Uterus (tissue), 2 donors: ENCODE results near the gene FAM177B.

Experiments used
- POLR2A ChIP-seq, 2 donors: fragments of 450-650 bp; IDR thresholded peaks; one replicate each; pipeline ENCODE4 v1.6.1; 2016; ENCODE audit warnings: antibody characterized with exemption in 2 of 2, mild to moderate bottlenecking in 1 of 2, moderate library complexity in 1 of 2
- TF ChIP-seq, protein P1 (sequence below), 4 experiments: fragments of 200-600 bp in 2 of 4; fragments of 450-650 bp in 2 of 4; sonication (generic) in 2 of 4; IDR thresholded peaks; one replicate each; pipeline ENCODE4 v1.5.1; 2016 to 2019; ENCODE audit warnings: antibody characterized with exemption in 4 of 4, mild to moderate bottlenecking in 2 of 4, moderate library complexity in 1 of 4

DNA sequence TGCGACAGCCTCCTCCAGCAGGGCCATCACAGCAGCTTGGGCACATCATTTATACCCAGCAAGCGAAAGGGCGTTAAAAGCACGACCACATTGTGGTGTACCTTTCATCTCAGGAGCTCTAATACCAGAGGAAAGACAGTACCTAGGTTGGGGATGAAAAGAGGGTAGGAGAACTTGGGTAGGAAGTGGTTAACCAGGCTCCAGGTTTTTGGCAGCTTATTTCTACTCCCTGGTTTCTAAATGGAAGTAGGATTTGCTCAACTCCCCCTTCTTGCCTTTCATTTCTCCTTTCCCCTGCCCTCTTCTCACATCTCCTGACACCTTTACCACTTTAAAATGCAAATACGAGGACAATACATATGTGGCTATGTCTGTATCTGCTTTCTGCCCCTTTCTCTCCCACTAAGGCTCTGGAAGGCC is 30.2 kb downstream of the FAM177B start:
- TF ChIP-seq, protein P1, sequence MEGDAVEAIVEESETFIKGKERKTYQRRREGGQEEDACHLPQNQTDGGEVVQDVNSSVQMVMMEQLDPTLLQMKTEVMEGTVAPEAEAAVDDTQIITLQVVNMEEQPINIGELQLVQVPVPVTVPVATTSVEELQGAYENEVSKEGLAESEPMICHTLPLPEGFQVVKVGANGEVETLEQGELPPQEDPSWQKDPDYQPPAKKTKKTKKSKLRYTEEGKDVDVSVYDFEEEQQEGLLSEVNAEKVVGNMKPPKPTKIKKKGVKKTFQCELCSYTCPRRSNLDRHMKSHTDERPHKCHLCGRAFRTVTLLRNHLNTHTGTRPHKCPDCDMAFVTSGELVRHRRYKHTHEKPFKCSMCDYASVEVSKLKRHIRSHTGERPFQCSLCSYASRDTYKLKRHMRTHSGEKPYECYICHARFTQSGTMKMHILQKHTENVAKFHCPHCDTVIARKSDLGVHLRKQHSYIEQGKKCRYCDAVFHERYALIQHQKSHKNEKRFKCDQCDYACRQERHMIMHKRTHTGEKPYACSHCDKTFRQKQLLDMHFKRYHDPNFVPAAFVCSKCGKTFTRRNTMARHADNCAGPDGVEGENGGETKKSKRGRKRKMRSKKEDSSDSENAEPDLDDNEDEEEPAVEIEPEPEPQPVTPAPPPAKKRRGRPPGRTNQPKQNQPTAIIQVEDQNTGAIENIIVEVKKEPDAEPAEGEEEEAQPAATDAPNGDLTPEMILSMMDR (IDR thresholded peaks at IDR 0.05): no peak
- no peak for TF ChIP-seq POLR2A (IDR thresholded peaks at IDR 0.05)
